Lung microvascular endothelial cell (primary cell): ENCODE results near the gene SOX12. TPM values are rescaled to one million over a fixed set of nuclear protein-coding genes. Genes with fewer than 3 reads are reported as not detected.

Experiments
- DNase-seq, 2 donors: peaks; one replicate each; pipeline versions ENCODE4 v3.0.0 to v3.0.0-alpha.2; 2010; ENCODE audit warnings: low read depth in 2 of 2
- total RNA-seq: library from RNA; depleted of rRNA; stranded (reverse); fragments of >200 nt; gene quantifications from 2 replicates; pipeline ENCODE4 v1.2.1, GENCODE V29; 2014

Gene SOX12
- 2.2 and 2.8 TPM in 2 replicates for total RNA-seq

DNA sequence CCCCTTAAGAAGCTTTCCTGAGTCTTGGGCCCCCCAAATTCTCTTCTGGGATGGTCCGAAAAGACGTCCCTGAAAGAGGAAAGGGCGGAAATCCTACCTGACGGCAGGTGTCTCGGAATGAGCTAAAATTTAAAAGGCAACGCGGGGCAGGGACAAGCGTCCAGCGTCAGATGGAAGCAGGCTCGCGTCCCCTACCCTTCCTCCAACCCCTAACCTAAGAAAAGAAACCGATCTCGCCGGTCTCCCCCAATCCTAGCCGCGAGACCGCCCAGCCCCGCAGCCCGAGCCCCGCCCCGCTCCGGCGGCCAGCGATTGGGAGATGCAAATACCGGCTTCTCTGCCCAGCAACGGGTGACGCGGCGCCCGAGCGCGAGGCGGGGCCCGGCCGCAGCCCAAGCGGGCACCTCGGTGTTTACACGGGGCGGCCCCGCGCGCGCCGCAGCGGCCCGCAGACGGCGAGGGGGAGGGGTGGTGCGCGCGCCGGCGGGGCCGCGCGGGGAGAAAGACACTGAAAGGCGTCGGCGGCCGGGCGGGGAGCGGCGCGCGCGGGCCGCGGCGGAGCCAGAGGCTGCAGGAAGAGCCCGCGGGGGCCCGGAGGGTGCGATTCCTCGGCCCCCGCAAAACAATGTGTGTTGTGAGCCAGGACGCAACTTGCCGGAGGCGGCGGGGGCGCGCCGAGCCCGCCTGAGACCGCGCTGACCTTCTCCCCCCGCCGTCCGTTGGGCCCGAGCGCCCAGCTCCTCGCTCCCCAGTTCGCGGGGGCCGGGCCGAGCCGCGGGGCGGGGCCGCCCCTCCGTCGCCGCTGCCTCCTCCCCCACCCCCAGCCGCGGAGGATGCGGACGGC is at the start of gene SOX12:
SOX12 (plus strand) TSS at position 508 of the 844 bp plus-strand sequence. CDS start 373 bp downstream, outside the sequence.
- peak; percentile 94 for DNase-seq

- DNase-seq: no peak
Measured at GRCh38 chr20:275791-276190, 49.6 kb upstream of the SOX12 start.

DNA sequence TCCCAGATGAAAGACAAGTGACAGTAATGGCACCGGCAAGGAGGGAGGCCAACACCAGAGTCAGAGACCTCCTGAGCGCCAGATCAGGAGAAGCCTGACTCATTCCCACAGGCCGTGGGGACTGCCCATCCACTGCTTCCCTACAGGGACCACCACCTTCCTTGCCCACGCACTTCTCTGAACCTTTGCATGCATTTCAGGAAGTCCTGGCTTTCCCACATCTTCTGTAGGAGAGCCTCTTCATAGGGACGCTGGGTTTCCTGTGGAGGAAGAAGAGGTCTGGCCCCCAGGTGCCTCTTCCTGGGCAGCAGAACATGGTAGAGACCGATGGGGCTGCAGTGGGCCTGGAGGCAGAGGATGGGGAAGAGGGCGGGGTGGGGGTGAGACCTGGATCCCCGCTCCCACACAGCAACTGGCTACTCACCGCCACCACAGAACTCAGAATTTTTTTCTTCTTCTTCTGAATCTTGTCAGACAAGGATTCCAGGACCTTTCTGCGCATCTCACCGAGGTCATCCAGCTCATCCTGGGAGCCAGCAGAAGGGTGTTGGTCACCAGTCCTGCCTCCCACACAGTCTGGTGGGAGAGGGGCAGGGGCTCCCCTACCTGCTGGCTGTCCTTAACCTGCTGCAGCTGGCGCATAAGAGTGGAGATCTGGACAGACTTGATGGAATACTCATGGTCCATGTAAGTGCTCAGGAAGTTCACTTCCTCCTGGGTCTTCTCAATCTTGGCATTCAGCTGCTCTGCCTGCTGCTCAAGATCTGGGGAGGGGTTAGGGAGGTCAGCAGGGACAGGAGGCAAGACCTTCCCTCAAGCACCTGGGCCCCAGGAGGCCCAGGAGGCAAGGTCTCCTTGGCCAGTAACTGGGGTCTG is 48.5 kb upstream of the SOX12 start:
- no peak for DNase-seq

DNA sequence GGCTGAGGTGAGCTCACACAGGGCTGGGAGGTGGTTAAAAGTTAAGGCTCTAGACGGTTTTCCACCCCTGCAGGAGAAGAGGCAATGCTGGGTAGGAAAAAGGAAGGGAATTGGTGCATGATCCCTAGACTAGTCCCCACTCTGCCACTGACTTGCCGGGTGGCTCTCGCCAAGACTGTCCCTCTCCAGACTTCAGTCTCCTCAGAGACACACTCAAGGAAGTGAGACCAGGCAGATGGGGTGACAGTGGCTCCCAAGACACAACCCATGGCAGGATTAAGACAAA is 47.9 kb upstream of the SOX12 start:
- DNase-seq: no peak

- no peak for DNase-seq
Measured at GRCh38 chr20:278181-278580, 47.2 kb upstream of the SOX12 start.

DNA sequence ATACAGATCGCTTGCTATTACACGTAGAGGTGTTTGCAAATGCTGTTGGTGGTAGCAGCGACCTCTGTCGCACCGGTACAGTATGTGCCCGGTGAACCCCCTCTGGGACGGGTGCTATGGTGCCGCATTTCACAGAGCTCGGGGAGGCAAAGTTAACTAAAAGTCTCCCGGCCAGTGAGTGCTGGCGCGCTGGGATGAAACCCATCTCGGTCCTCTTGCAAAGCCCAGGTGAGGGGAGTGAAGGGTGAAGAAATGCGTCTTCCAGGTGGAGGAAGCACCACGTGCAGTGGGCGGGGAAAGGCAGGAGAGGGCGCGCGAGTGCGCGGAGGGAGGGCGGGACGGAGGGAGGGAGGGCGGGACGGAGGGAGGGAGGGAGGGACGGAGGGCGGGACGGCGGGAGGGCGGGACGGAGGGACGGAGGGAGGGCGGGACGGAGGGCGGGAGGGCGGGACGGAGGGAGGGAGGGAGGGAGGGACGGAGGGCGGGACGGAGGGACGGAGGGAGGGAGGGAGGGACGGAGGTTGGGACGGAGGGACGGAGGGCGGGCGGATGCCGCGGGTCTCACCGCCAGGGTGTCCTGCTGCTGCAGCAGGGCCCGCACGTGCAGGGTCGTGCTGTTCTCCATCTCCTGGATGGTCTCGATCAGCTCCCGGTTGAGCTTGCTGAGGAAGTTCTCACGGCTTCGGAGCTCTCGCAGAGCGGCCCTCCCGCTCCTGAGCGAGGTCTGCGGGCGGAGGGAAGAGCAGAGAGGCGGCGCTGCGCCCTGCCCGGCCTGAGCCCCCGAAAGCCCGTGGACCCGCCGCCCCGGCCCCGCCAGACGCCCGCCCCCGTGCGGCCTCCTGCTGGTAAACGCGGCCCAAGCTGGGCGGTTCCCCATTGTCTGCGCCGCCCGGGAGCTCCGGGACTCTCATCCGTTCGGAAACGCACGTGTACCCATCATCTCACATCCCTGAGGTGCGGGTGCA is 46.5 kb upstream of the SOX12 start:
- DNase-seq: peak; percentile 17 to 87

GRCh38 chr20:284172-284571 is 41.2 kb upstream of the SOX12 start:
- DNase-seq: no peak

DNA sequence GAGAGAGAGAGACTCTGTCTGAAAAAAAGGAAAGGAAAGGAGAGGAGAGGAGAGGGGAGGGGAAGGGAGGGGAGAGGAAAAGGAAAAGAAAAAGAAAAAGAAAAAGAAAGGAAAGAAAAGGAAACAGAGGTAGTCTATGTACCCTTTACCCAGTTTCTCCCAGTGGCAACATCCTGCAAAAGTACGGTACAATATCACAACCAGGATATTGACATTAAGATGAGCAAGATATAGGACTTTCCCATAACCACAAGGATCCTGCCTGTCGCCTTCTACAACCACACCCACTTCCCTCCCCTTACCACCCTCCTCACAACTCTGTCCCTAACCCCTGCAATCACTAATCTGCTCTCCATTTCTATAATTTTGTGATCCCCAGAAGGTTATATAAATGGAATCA is 38.8 kb upstream of the SOX12 start:
- no peak for DNase-seq

GRCh38 chr20:288956-289692 is 36.2 kb upstream of the SOX12 start:
- DNase-seq: peak; percentile 12 to 49

- DNase-seq: peak in 1 of 2 donors; percentile 10
Measured at GRCh38 chr20:289693-290083, 35.7 kb upstream of the SOX12 start.

GRCh38 chr20:290084-290831 is 35.1 kb upstream of the SOX12 start, which contains the start of gene C20orf96:
TSS of gene C20orf96 (minus strand) at chr20:290750. CDS start at chr20:290610, 140 bp downstream.
- peak; percentile 76 to 94 for DNase-seq

GRCh38 chr20:294602-295001 is 30.8 kb upstream of the SOX12 start:
- no peak for DNase-seq

- no peak for DNase-seq
Measured at GRCh38 chr20:295804-296203, 29.5 kb upstream of the SOX12 start.

DNA sequence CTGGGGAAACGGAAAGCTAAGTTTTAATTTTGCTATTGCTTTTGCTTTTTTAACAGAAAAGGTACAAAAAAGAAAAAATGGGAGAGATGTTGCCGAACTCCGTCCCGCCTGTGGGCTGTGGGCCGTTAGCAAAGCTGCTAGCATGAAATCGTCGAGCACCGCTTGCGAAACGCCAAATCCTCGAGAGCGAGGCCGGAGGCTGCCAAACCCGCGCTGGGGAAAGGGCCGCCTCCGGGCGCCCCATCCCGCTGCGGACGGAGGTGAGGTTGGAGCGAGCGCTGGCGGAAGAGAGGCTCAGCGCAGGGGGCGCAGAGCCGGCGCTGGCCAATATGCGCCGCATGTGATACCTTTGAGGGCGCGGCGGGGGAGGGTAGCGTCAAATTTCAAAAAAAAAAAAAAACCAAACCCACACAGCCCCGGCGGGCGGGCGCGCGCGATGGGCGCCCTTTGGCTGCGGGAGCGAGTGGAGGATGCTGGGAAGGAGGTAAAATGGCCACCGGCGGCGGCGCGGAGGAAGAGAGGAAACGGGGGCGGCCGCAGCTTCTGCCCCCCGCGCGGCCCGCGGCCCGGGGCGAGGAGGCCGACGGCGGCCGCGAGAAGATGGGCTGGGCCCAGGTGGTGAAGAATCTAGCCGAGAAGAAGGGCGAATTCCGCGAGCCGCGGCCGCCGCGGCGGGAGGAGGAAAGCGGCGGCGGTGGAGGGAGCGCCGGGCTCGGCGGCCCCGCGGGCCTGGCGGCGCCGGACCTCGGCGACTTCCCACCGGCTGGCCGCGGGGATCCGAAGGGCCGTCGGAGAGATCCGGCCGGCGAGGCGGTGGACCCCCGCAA is 28.0 kb upstream of the SOX12 start, which contains the start of gene ZCCHC3:
ZCCHC3 (plus strand) TSS at position 473 of the 827 bp plus-strand sequence; CDS start at position 490, 17 bp downstream.
- DNase-seq: peak; percentile 87 to 92

DNA sequence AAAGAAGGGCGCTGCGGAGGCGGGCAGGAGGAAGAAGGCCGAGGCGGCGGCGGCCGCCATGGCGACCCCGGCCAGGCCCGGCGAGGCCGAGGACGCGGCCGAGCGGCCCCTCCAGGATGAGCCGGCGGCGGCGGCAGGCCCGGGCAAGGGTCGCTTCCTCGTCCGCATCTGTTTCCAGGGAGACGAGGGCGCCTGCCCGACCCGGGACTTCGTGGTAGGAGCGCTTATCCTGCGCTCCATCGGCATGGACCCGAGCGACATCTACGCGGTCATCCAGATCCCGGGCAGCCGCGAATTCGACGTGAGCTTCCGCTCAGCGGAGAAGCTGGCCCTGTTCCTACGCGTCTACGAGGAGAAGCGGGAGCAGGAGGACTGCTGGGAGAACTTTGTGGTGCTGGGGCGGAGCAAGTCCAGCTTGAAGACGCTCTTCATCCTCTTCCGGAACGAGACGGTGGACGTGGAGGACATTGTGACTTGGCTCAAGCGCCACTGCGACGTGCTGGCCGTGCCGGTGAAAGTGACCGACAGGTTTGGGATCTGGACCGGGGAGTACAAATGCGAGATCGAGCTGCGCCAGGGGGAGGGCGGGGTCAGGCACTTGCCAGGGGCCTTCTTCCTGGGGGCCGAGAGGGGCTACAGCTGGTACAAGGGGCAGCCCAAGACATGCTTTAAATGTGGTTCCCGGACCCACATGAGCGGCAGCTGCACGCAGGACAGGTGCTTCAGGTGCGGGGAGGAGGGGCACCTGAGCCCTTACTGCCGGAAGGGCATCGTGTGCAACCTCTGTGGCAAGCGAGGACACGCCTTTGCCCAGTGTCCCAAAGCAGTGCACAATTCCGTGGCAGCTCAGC is 27.2 kb upstream of the SOX12 start:
- DNase-seq: peak; percentile 48 to 86

DNA sequence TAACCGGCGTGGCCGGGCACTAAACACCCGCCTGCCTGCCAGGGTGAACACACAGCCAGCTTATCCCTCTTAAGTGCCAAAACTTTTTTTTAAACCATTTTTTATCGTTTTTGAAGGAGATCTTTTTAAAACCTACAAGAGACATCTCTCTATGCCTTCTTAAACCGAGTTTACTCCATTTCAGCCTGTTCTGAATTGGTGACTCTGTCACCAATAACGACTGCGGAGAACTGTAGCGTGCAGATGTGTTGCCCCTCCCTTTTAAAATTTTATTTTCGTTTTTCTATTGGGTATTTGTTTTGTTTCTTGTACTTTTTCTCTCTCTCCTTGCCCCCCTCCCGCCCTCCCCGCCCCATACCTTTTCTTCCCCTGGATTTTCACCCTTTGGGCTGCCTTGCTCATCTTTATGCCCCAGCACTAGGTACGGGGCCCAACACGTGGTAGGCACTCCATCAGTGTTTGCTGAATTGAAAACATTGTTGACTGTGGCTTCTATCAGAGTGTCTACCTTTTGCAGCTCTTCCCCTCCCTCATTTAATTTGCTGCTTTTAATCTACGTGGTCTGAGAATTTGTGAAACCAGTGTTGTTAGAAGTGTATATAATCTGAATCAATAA is 26.5 kb upstream of the SOX12 start:
- no peak for DNase-seq

- no peak for DNase-seq
Measured at GRCh38 chr20:300345-300990, 24.9 kb upstream of the SOX12 start.
